NCI-H1694 treated with DMSO at 0.1 percent for 48 hours (cell line): ENCODE data around the gene LRP1.
A peak's percentile ranks its signal among the peaks of the same experiment; 100 is the strongest.

Source experiments
- DNase-seq: peaks from one replicate; lab custom pipeline; 2025; lab: John Stamatoyannopoulos, UW

Gene LRP1

GRCh38 chr12:57258977-57259970 lies 131.0 kb downstream of the LRP1 start:
- DNase-seq = no peak

DNA sequence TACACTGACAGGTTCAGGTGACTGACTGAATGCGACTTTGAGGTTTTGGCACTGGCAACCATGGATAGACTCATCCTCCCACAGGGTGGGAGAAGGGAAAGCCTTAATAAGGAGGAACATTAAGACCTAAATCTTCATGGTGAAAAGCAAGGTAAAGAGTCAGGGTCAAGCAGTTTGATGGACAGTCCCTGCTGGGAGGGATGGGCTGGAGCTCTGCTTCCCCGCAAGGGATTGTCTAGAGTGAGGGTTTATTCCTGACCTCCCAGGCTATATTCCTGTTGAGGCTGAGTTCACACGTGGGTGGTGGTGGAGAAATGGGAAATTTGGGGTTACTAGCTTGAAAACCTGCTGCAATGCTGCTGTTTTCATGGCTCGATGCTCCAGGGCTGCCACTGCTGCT lies 132.1 kb downstream of the LRP1 start:
- no peak for DNase-seq

- peak; percentile 30 for DNase-seq
These were observed 133.2 kb downstream of the LRP1 start for GRCh38 chr12:57261428-57261865.

DNA sequence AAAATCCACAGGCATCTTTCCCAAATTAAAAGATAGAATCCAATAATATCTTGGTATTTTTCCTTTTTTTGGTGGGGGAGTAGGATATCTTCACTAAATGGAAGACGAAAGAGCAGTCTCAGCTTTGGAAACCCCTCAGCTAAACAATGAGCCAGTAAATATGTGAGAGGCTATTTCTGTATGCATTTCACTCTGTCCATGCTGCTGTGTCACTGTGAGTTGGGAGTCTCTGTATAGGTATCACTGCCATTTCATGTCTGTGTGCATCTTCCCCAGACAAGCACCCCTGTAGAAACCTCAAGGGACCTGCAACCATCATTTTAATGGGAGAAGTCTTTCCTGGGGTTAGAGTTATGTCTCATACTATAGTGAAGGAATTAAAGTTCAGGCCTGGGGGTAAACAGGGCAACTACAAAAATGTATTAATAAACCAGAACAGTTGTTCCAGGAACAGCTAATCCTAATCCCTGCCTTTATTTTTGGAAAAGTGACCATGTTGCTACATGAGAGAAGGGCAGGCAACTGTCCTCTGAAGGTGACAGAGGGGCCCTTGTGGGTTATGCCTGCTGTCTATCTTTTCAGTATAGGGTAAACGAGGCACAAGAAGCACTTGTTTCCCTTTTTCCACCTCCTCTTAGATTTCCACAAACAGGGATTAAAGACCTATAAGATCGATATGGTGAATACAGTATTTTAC lies 134.0 kb downstream of the LRP1 start:
- DNase-seq = no peak
